Osteoblast (primary cell): Measurements from ENCODE around the gene DSTN. TPM values are rescaled to one million over a fixed set of nuclear protein-coding genes. Genes with fewer than 3 reads are reported as not detected.

Experiments used
- DNase-seq: peaks from one replicate; pipeline ENCODE4 v3.0.0; 2011; ENCODE audit warnings: low spot score, mixed read lengths; ENCODE audit not compliant: insufficient read length; ENCODE audit errors: missing footprints
- H2AFZ ChIP-seq: 2 replicates; pipeline ENCODE4 v1.6.0; 2011; ENCODE audit warnings: mild to moderate bottlenecking, low read length
- H3K27ac ChIP-seq: 2 replicates; pipeline ENCODE4 v1.5.1; 2011; ENCODE audit warnings: mild to moderate bottlenecking, low read depth, low read length, moderate library complexity
- H3K27me3 ChIP-seq: 2 replicates; pipeline ENCODE4 v1.6.0; 2012; ENCODE audit warnings: mild to moderate bottlenecking, control low read depth, inconsistent platforms, low read length, moderate library complexity; ENCODE audit not compliant: insufficient read depth
- H3K36me3 ChIP-seq: 2 replicates; pipeline ENCODE4 v1.5.1; 2011; ENCODE audit warnings: mild to moderate bottlenecking, low read length, control low read depth, moderate library complexity; ENCODE audit not compliant: insufficient read depth
- H3K4me1 ChIP-seq: 2 replicates; pipeline ENCODE4 v1.5.1; 2011; ENCODE audit warnings: mild to moderate bottlenecking, low read length, control low read depth, moderate library complexity; ENCODE audit not compliant: insufficient read depth
- H3K4me2 ChIP-seq: 2 replicates; pipeline ENCODE4 v1.6.0; 2011; ENCODE audit warnings: mild to moderate bottlenecking, low read length; ENCODE audit not compliant: insufficient read depth
- H3K4me3 ChIP-seq: fragments of 200-600 bp; sonication (generic); 3 replicates; pipeline ENCODE4 v1.5.1; 2012; ENCODE audit warnings: mild to moderate bottlenecking, low read length, inconsistent platforms; ENCODE audit not compliant: insufficient read depth
- H3K79me2 ChIP-seq: 2 replicates; pipeline ENCODE4 v1.6.0; 2012; ENCODE audit warnings: mild to moderate bottlenecking, low read length, control low read depth, inconsistent platforms; ENCODE audit not compliant: insufficient read depth
- H3K9me3 ChIP-seq: 2 replicates; pipeline ENCODE4 v1.5.1; 2011; ENCODE audit warnings: low read depth, low read length, control low read depth
- H4K20me1 ChIP-seq: 2 replicates; pipeline ENCODE4 v1.6.0; 2012; ENCODE audit warnings: mild to moderate bottlenecking, low read length, control low read depth; ENCODE audit not compliant: insufficient read depth
- CTCF ChIP-seq: IDR thresholded peaks from 2 replicates; pipeline ENCODE4 v1.5.1; 2011; ENCODE audit warnings: mild to moderate bottlenecking, low read depth, low read length, moderate library complexity; ENCODE audit errors: extremely low read depth
- total RNA-seq: library from RNA; depleted of rRNA; stranded (reverse); fragments of >200 nt; gene quantifications from 2 replicates; pipeline ENCODE4 v1.2.3, GENCODE V29; 2012

The DSTN gene
- total RNA-seq, 1 donor = 627 TPM

- H2AFZ ChIP-seq = no peak overlapping the region
- H3K36me3 ChIP-seq = peaks cover 64% of the 10 kb centered on the region
- H3K4me1 ChIP-seq = peaks cover 43% of the 10 kb centered on the region
- no peak overlapping the region for H3K4me2 ChIP-seq
- no peaks in the 10 kb centered on the region for H3K9me3 ChIP-seq
- H3K4me3 ChIP-seq = no peak overlapping the region
- no peaks in the 10 kb centered on the region for H3K27me3 ChIP-seq
- TF ChIP-seq CTCF = no peak
- H4K20me1 ChIP-seq = peaks cover 94% of the 10 kb centered on the region
- peaks cover 100% of the 10 kb centered on the region for H3K79me2 ChIP-seq
- peak overlapping the region; percentile 39 for H3K27ac ChIP-seq
- DNase-seq = peak; percentile 39
Observed at GRCh38 chr20:17646209-17646960, 76.5 kb downstream of the DSTN start.

DNA sequence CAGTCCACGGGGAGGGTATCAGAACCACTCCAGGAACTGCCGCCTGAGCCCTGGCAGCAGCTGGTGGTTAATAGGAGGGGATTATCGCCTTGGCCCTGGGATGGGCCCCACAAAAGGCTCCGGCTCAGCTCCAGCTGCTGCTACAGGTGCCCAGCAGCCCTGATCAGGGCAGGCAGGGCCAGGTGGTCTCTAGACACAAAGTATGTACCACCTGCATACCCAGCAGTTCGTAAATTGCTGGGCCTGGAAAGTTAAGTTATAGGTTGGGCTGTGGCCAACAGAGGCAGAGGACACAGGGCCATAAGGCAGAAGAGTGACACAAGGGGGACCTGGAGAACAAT, 77.1 kb downstream of the DSTN start:
- peak overlapping the region; percentile 58 for H3K27ac ChIP-seq
- no peak overlapping the region for H2AFZ ChIP-seq
- H3K4me2 ChIP-seq = no peak overlapping the region
- H3K4me1 ChIP-seq = peaks cover 49% of the 10 kb centered on the region
- peaks cover 100% of the 10 kb centered on the region for H3K79me2 ChIP-seq
- DNase-seq = peak; percentile 56
- H4K20me1 ChIP-seq = peaks cover 94% of the 10 kb centered on the region
- H3K27me3 ChIP-seq = no peaks in the 10 kb centered on the region
- H3K9me3 ChIP-seq = no peaks in the 10 kb centered on the region
- no peak overlapping the region for H3K4me3 ChIP-seq
- H3K36me3 ChIP-seq = peaks cover 58% of the 10 kb centered on the region
- TF ChIP-seq CTCF = no peak

GRCh38 chr20:17647391-17648314, 77.8 kb downstream of the DSTN start:
- TF ChIP-seq CTCF = no peak
- no peak overlapping the region for H3K4me2 ChIP-seq
- H3K4me3 ChIP-seq = no peak overlapping the region
- H3K4me1 ChIP-seq = peaks cover 53% of the 10 kb centered on the region
- no peaks in the 10 kb centered on the region for H3K27me3 ChIP-seq
- H3K36me3 ChIP-seq = peaks cover 51% of the 10 kb centered on the region
- no peaks in the 10 kb centered on the region for H3K9me3 ChIP-seq
- peaks cover 100% of the 10 kb centered on the region for H3K79me2 ChIP-seq
- H2AFZ ChIP-seq = no peak overlapping the region
- peak overlapping the region; percentile 58 for H3K27ac ChIP-seq
- peaks cover 95% of the 10 kb centered on the region for H4K20me1 ChIP-seq
- DNase-seq = peak; percentile 77

- no peaks in the 10 kb centered on the region for H3K27me3 ChIP-seq
- peaks cover 50% of the 10 kb centered on the region for H3K36me3 ChIP-seq
- peak; percentile 80 for DNase-seq
- no peak for TF ChIP-seq CTCF
- H4K20me1 ChIP-seq = peaks cover 95% of the 10 kb centered on the region
- H3K9me3 ChIP-seq = no peaks in the 10 kb centered on the region
- peaks cover 100% of the 10 kb centered on the region for H3K79me2 ChIP-seq
- H3K4me2 ChIP-seq = no peak overlapping the region
- H3K4me3 ChIP-seq = no peak overlapping the region
- H3K27ac ChIP-seq = peak overlapping the region; percentile 58
- peaks cover 53% of the 10 kb centered on the region for H3K4me1 ChIP-seq
- H2AFZ ChIP-seq = no peak overlapping the region
Observed at GRCh38 chr20:17648315-17648646, 78.4 kb downstream of the DSTN start.
